NCI-H2107 treated with DMSO at 0.1 percent for 48 hours (cell line): ENCODE results near the gene FREY1.

Source experiments
- DNase-seq: peaks from one replicate; lab custom pipeline; 2025; ENCODE audit not compliant: unreplicated experiment; lab: John Stamatoyannopoulos, UW

The FREY1 gene

DNA sequence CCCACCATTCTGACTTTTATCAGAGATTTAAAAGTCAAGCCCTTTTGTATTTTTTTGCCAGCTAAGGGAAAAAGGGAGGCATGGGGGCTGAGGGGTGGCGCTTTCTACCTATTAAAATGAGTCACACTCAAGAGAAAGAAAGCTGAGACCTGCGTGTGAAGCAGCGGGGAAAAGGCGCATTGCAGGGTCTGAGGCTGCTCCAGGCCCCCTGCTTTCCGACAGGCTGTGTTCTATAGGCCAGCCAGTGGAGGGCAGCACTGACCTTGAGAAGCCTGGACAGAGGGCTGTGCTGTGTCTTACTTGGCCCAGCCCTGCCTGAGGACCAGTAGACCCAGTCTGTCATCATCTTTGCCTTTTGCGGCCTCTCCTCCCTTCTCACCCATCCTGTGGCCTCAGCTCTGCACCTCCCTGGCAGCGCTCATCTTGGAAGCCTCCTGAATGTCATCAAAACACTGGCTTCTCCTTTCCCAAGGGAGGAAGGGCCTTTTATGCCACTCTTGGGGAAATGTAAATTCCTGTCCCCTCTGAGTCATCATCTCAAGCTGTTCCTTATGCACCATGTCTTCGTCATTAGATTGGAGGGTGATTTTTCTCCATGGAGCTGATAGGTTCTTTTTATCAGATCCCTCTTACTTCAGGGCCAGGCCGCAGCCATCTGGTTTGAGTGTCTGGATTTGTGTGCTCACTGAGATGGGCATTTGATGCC, 34.3 kb downstream of the FREY1 start:
- DNase-seq, result peak; percentile 46

GRCh38 chr11:45871638-45872037, 35.4 kb downstream of the FREY1 start:
- no peak for DNase-seq

- no peak for DNase-seq
Measured at GRCh38 chr11:45870706-45871105, 36.4 kb downstream of the FREY1 start.

DNA sequence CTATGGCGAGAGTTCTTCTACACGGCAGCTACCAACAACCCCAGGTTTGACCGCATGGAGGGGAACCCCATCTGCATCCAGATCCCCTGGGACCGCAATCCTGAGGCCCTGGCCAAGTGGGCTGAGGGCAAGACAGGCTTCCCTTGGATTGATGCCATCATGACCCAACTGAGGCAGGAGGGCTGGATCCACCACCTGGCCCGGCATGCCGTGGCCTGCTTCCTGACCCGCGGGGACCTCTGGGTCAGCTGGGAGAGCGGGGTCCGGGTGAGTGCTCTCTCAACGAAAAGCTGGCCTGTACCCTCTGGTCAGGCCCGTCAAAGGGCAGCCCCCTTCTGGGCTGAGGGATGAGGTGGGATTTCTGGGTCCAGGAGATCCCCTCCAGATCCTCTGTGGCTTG, 37.5 kb downstream of the FREY1 start:
- DNase-seq, result no peak

DNA sequence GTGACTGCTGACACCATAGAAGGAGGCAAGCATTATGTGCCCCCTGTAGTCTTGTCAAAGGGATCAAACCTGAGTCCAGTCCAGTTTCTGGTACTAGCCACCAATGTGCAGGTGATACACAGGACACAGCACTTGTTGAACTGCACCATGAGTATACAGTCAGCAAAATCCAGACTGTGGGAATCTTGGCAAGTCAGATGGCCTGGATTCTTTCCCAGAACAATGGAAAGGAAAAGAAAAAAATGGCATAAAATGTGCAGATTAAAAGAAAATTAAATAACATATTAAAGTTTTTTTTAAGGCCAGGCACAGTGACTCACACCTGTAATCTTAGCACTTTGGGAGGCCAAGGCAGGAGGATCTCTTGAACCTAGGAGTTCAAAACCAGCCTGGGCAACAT, 43.0 kb downstream of the FREY1 start:
- DNase-seq, result no peak

- DNase-seq, result no peak
Measured at GRCh38 chr11:45860764-45861510, 46.1 kb downstream of the FREY1 start.

- no peak for DNase-seq
Measured at GRCh38 chr11:45860348-45860747, 46.7 kb downstream of the FREY1 start.

DNA sequence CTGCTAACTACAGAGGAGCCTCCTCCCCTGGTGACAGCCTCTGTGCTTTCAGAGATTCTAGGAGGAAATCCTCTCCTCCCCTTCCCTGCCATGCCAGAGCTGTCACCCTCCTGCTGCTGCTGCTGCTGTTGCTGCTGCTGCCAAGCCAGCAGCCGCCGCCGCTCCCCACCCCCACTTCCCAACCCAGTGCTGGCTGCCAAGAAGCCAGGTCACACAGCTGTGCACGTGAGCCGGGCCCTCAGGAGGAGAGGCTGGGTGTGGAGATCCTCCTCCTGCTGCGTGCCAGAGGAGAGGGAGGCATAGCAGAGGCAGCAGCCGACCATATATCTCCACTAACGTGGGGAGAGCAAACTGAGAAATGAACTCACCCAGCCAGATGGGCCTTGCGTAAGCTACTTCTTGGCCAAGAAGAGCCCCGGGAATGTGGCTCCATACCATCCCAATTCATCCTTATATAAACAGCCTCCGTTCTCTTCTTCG, 47.4 kb downstream of the FREY1 start:
- DNase-seq, result peak; percentile 54

DNA sequence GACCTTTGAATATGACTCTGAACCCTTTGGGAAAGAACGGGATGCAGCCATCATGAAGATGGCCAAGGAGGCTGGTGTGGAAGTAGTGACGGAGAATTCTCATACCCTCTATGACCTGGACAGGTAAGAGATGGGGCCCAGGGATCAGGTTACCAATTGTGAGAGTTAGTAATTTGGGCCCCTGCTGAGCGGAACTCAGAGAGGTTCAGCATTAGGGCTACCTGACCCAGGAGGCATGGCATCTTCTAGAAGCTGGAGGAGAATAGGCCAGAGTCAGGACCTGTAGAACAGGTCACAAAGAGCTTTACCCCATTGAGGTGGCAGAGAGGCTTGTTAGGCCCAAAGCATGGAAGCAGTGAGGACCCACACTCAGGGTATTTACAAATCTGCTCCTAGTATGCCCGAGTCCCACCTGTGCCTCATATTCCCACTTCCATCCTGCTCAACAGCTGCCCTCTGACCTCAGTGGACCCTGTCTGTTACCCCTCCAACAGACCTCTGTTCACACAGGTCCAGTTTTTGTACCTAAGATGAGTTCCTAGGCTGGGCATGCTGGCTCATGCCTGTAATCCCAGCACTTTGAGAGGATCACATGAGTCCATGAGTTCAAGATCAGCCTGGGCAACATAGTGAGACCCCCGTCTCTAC, 48.2 kb downstream of the FREY1 start:
- no peak for DNase-seq

- DNase-seq, result peak; percentile 42
Measured at GRCh38 chr11:45857961-45858474, 49.1 kb downstream of the FREY1 start.
